DOHH2 (cell line): ENCODE data around the gene ZMIZ1.
A peak's percentile ranks its signal among the peaks of the same experiment; 100 is the strongest.

Experiments used
- H3F3A ChIP-seq: fragments of 200-600 bp; sonication (generic), shearing (Covaris generic); 2 replicates; pipeline ENCODE4 v1.6.0; 2016; ENCODE audit warnings: antibody characterized with exemption, mild to moderate bottlenecking; ENCODE audit not compliant: control insufficient read depth, insufficient read depth
- H3K27ac ChIP-seq: fragments of 200-600 bp; sonication (generic); 2 replicates; pipeline ENCODE4 v1.5.1; 2014; ENCODE audit warnings: low read depth, mild to moderate bottlenecking, low read length, moderate library complexity
- H3K27me3 ChIP-seq: fragments of 200-600 bp; sonication (generic); 2 replicates; pipeline ENCODE4 v1.6.1; 2014; ENCODE audit warnings: mild to moderate bottlenecking, low read length, mixed read lengths; ENCODE audit not compliant: control insufficient read depth
- H3K36me3 ChIP-seq: fragments of 200-600 bp; sonication (generic); 2 replicates; pipeline ENCODE4 v1.6.1; 2014; ENCODE audit warnings: mild to moderate bottlenecking, low read length, moderate library complexity, mixed read lengths; ENCODE audit not compliant: control insufficient read depth
- H3K4me1 ChIP-seq: fragments of 200-600 bp; sonication (generic); 2 replicates; pipeline ENCODE4 v1.6.1; 2014; ENCODE audit warnings: mild to moderate bottlenecking, low read length, mixed read lengths; ENCODE audit not compliant: control insufficient read depth
- H3K4me2 ChIP-seq: fragments of 200-600 bp; sonication (generic); 2 replicates; pipeline ENCODE4 v1.6.0; 2014; ENCODE audit warnings: mild to moderate bottlenecking, low read length, moderate library complexity
- H3K4me3 ChIP-seq: fragments of 200-600 bp; sonication (generic); 2 replicates; pipeline ENCODE4 v1.5.1; 2014; ENCODE audit warnings: mild to moderate bottlenecking, low read length, mixed read lengths
- H3K79me2 ChIP-seq: fragments of 200-600 bp; sonication (generic); 2 replicates; pipeline ENCODE4 v1.6.1; 2014; ENCODE audit warnings: mild to moderate bottlenecking, low read length, mixed read lengths; ENCODE audit not compliant: control insufficient read depth
- H3K9me2 ChIP-seq: fragments of 200-600 bp; sonication (generic); replicated peaks from 2 replicates; pipeline ENCODE4 v1.6.1; 2014; ENCODE audit warnings: mild to moderate bottlenecking, low read length, mixed read lengths; ENCODE audit not compliant: control insufficient read depth
- H3K9me3 ChIP-seq: fragments of 200-600 bp; sonication (generic); 2 replicates; pipeline ENCODE4 v1.6.1; 2014; ENCODE audit warnings: antibody characterized with exemption, low read length, mixed read lengths; ENCODE audit not compliant: control insufficient read depth, insufficient read depth
- H4K20me1 ChIP-seq: fragments of 200-600 bp; sonication (generic); 2 replicates; pipeline ENCODE4 v1.6.0; 2014; ENCODE audit warnings: low read depth, mild to moderate bottlenecking, antibody characterized with exemption, low read length, moderate library complexity; ENCODE audit not compliant: control insufficient read depth, insufficient read depth
- EZH2phosphoT487 ChIP-seq: fragments of 200-600 bp; sonication (generic); IDR thresholded peaks from 2 replicates; pipeline ENCODE4 v1.6.1; 2017; ENCODE audit warnings: borderline replicate concordance, mild to moderate bottlenecking, antibody characterized with exemption, low read length, moderate library complexity, mixed read lengths
- TF ChIP-seq, protein P1 (sequence below): fragments of 200-600 bp; sonication (generic); IDR thresholded peaks from one replicate; pipeline ENCODE4 v1.5.1; 2014; ENCODE audit warnings: antibody characterized with exemption, mild to moderate bottlenecking, low read depth, low read length; ENCODE audit not compliant: poor library complexity, severe bottlenecking

ZMIZ1 gene

GRCh38 chr10:79081353-79082034 lies 12.7 kb downstream of the ZMIZ1 start:
- TF ChIP-seq, protein P1, sequence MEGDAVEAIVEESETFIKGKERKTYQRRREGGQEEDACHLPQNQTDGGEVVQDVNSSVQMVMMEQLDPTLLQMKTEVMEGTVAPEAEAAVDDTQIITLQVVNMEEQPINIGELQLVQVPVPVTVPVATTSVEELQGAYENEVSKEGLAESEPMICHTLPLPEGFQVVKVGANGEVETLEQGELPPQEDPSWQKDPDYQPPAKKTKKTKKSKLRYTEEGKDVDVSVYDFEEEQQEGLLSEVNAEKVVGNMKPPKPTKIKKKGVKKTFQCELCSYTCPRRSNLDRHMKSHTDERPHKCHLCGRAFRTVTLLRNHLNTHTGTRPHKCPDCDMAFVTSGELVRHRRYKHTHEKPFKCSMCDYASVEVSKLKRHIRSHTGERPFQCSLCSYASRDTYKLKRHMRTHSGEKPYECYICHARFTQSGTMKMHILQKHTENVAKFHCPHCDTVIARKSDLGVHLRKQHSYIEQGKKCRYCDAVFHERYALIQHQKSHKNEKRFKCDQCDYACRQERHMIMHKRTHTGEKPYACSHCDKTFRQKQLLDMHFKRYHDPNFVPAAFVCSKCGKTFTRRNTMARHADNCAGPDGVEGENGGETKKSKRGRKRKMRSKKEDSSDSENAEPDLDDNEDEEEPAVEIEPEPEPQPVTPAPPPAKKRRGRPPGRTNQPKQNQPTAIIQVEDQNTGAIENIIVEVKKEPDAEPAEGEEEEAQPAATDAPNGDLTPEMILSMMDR, result no peak
- TF ChIP-seq EZH2phosphoT487, result no peak
- no peak overlapping the region for H3K4me2 ChIP-seq
- peaks cover 37% of the 10 kb centered on the region for H3K4me1 ChIP-seq
- no peaks in the 10 kb centered on the region for H3K9me2 ChIP-seq
- no peaks in the 10 kb centered on the region for H3K36me3 ChIP-seq
- no peaks in the 10 kb centered on the region for H3K79me2 ChIP-seq
- H4K20me1 ChIP-seq, result 0 out of 2 replicates have a peak, but pooled peaks cover 6% of the 10 kb centered on the region
- no peaks in the 10 kb centered on the region for H3F3A ChIP-seq
- H3K9me3 ChIP-seq, result no peaks in the 10 kb centered on the region
- peaks cover 20% of the 10 kb centered on the region for H3K27me3 ChIP-seq
- no peak overlapping the region for H3K27ac ChIP-seq
- H3K4me3 ChIP-seq, result no peak overlapping the region

DNA sequence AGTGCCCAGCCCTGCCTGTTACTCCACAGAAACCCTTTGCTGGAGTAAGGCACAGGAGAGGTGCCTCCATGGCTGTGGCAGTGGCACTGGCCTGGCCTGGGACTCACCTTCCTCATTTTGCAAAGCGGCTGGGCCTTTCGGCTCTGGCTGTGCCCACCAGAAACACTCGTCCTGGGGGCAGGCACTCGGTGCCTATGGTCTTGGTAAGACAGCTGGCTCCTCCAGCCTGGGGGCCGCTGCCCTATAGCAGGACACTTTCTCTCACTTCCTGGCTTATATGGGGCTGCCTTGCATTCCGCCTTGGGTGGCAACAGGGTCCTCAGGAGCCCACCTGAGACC lies 13.2 kb downstream of the ZMIZ1 start:
- H3K27me3 ChIP-seq, result peaks cover 17% of the 10 kb centered on the region
- 0 out of 2 replicates have a peak, but pooled peaks cover 6% of the 10 kb centered on the region for H4K20me1 ChIP-seq
- H3K9me3 ChIP-seq, result no peaks in the 10 kb centered on the region
- H3K27ac ChIP-seq, result no peak overlapping the region
- no peak for TF ChIP-seq EZH2phosphoT487
- TF ChIP-seq, protein P1, result no peak
- no peaks in the 10 kb centered on the region for H3K9me2 ChIP-seq
- H3K4me1 ChIP-seq, result peaks cover 37% of the 10 kb centered on the region
- no peaks in the 10 kb centered on the region for H3K36me3 ChIP-seq
- no peak overlapping the region for H3K4me2 ChIP-seq
- H3K4me3 ChIP-seq, result no peak overlapping the region
- H3K79me2 ChIP-seq, result no peaks in the 10 kb centered on the region
- no peaks in the 10 kb centered on the region for H3F3A ChIP-seq

DNA sequence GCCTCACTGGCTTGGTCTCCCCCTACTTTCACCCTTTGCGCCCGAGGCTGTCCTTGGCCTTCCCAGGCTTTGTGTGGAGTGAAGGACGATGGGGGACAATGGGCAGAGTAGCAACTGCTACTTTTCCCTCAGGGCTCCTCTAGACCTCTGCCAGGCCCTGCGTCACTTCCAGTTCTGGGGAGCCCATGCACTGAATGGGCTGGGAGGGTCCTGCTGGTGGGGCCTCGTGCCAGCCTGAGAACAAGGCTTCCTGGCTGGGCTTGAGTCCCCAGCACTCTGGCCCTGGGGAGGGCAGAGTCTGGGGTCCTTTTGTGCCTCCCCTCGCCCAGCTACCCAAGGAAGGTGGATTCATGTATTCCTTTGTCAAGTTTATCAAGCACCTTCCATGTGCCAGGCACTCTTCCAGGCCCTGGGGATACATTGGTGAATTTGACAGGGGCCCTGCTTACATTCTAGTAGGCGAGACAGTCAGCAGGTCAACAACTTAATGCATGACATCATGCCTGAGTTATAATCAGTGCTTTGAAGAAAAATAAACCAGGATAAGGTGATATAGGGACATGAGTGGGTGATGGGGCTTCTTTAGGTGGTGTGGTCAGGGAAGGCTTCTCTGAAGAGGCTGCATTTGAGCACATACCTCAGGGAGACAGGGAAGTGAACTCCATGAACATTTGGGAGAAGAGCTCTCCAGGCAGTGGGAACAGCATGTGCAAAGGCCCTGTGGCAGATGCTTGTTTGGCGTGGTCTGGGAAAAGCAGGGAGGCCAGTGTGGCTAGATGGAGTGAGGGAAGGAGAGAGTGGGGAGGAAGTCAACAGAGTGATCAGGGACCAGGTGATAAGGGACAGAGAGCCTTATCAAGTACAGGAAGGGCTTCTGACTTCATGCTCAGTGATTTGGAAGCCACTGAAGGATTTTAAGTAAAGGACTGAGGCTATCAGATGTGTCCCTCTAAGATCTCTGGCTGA lies 14.1 kb downstream of the ZMIZ1 start:
- Histone ChIP-seq H3K36me3 (no peaks in the 10 kb centered on the region), H3K79me2 (no peaks in the 10 kb centered on the region), H3K27ac (no peak overlapping the region), H3F3A (no peaks in the 10 kb centered on the region), H3K27me3 (peaks cover 16% of the 10 kb centered on the region), H4K20me1 (0 out of 2 replicates have a peak, but pooled peaks cover 6% of the 10 kb centered on the region), H3K4me3 (0 out of 2 replicates have a peak overlapping the region, but pooled peaks have one; percentile 44), H3K4me2 (peak overlapping the region; percentile 59), H3K9me3 (no peaks in the 10 kb centered on the region), H3K4me1 (peaks cover 37% of the 10 kb centered on the region), H3K9me2 (no peaks in the 10 kb centered on the region)
- TF ChIP-seq, protein P1, result no peak
- no peak for TF ChIP-seq EZH2phosphoT487
